T47D (cell line): ENCODE measurements around the gene RABAC1.
"Not testable (repeated sequence)": the region's sequence is repeated elsewhere in the genome, so short reads cannot be mapped to it uniquely, and the experiment has no call there.

Experiments
- DNase-seq, 2 experiments: peaks; one replicate each; pipeline versions ENCODE4 v3.0.0 to v3.0.0-alpha.2; 2011 to 2012; ENCODE audit warnings: low read depth in 1 of 2, low spot score in 1 of 2
- JUND ChIP-seq: IDR thresholded peaks from 2 replicates; pipeline ENCODE4 v1.6.1; 2012; ENCODE audit warnings: low read depth
- in situ Hi-C: cut with HindIII; loops from 2 replicates; pipeline ENCODE4 v1.10.0; 2016; ENCODE audit warnings: low sequenced_read_pairs, low pct_unique_long_range_greater_than_20kb

RABAC1 gene

GRCh38 chr19:41955521-41955920, 3.6 kb downstream of the RABAC1 start:
- no peak for DNase-seq
- no peak for TF ChIP-seq JUND
- in situ Hi-C loops: no loop called here

DNA sequence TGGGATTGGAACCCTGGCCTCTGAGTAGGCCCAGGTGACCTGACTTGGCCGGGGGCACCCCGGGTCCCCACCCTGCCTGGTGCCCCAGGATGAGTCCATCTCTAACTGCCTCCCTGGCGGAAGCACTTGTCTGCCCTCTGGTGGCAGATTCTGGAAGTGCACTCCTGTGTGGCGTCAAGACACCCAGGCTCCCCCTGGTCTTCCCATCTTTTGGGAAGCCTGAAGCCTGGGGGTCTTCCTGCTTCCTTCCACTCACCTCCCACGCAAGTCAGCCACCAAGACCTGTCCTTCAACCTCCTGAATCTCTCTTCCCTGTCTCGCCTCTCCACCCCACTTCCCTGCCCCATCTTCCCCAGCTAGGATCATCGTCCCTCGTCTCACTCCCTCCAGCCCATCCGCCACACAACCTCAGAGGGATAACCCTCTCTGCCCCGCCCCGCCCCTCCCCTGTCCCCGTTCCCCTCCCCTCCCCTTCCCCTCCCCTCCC, 7.4 kb downstream of the RABAC1 start:
- in situ Hi-C loops: no loop called here
- DNase-seq: peak; percentile 71 to 73
- no peak for TF ChIP-seq JUND

DNA sequence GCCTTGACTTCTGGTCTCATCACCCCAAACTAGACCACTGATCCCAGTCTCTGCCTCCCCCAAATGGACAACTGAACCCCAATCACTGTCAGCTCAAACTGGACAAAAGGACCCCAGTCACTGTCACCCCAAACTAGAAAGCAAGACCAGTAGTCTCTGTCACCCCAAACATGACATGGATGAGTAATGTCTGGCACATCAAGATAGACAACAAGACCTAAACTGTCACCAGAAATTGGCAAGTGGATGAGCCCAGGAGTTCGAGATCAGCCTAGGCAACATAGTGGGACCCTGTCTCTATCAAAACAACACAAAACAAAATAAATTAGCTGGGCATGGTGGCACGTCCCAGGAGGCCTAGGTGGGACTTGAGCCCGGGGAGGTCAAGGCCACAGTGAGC, 12.0 kb downstream of the RABAC1 start:
- TF ChIP-seq JUND: no peak
- in situ Hi-C loops: no loop called here
- DNase-seq: no peak

- no peak for DNase-seq
- in situ Hi-C loops: no loop called here
- no peak for TF ChIP-seq JUND
These were observed 13.9 kb downstream of the RABAC1 start for GRCh38 chr19:41945135-41945766.

- in situ Hi-C loops: no loop called here
- no peak for DNase-seq
- no peak for TF ChIP-seq JUND
These were observed 14.8 kb downstream of the RABAC1 start for GRCh38 chr19:41944336-41944735.

- no peak for DNase-seq
- in situ Hi-C loops: no loop called here
- TF ChIP-seq JUND: no peak
These were observed 17.5 kb downstream of the RABAC1 start for GRCh38 chr19:41941410-41942202.

DNA sequence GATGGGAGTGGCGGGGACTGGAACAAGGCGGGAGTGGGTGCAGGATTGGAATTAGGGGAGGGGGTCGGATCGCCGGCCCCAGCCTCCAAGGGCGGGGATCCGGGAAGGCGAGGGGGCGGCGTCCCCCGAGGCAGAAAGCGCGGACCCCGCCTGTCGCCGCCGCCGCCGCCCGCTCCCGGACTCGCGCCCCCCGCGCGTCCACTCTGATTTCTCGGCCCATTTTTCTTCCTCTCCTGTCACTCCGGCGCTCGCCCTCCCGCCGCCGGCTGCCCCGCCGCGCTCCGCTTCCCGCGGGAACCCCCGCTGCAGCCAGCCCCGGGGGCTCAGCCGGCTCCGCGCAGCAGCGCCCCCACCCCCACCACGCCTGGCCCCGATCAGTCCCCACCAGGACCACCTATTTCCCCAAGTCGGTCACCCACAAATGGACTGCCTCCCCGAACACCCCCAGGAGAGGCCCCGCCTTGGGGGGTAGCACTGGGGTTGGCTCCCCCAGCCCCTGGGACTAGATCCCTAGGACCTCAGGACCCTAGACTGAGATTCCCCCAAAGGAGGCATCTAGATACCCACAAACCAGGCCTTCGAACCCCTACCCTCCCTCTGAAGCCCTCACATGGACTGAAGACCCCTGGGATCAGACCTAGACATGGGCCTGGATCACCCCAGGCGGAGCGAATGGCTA, 18.3 kb downstream of the RABAC1 start:
- in situ Hi-C loops: no loop called here
- no peak for DNase-seq
- TF ChIP-seq JUND: no peak

DNA sequence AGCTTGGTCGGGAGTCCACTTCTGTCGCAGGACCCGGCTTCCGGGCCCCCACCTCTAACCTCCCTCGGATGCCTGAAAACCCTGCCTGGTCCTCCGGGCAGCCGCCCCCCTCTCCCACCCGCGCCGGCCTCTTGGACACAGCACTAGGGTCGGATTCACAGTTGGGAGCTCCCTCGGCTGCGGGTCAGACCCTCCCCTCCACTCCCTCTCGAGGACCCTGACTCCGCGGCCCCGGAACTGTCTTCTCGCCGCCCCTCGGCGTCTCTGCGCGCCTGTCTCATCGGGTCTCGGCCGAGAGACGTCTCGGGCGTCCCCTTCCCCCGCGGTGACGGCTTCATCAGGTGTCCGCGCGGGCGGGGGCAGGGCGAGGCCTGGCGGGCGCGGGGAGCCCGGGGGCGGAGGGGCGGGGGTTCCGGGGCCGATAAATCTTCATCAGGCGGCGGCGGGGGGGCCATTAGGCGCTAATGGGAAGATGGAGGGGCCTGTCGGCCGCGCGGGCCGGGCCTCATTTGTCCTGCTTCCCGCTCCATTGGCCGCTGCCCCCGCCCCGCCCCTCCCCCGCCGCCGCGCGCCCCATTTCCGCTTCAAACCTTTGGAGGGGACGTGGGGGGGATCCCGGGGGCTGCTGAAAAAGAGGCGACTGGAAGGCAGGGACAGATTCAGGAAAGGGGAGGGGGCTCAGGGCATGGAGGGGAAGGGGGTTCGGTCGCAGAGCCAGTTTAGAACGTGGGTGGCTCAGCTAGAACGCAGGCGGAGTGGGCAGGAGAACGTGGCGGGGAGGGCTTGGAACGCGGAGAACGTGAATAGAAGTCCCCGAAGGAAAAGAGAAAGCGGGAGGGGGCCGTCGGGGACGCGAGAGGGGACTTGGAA, 19.0 kb downstream of the RABAC1 start:
- TF ChIP-seq JUND: no peak
- in situ Hi-C loops: no loop called here
- DNase-seq: no peak

GRCh38 chr19:41939209-41939608, 19.9 kb downstream of the RABAC1 start:
- DNase-seq, in situ Hi-C loops: not testable (repeated sequence)

GRCh38 chr19:41937525-41938468, 21.3 kb downstream of the RABAC1 start:
- DNase-seq: no peak
- in situ Hi-C loops: no loop called here
- no peak for TF ChIP-seq JUND

DNA sequence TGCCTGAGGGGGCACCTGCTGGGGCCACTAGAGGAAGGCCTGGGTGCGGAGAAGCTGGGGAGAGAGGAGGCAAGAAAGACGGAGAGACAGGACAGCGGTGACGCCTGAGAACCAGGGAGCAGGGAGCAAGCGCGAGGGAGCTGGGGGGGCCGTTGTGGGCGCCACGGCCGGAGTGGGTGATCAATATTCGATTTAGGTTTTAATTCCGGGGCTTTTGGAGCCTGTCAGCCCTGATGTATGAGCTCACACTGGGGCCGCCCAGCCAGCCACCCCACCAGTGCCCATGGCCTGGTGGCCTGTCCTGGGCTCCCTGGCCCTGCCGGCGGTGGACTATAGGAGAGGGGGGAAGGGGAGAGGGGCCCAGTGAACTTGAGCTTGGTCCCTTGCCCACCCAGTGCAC, 22.2 kb downstream of the RABAC1 start:
- TF ChIP-seq JUND: no peak
- in situ Hi-C loops: no loop called here
- no peak for DNase-seq
